GM13977 (cell line): ENCODE data around the gene WNT7A.

Source experiments
- DNase-seq: peaks from one replicate; pipeline ENCODE4 v3.0.0; 2012; ENCODE audit warnings: low spot score
- CTCF ChIP-seq: IDR thresholded peaks from 2 replicates; pipeline ENCODE4 v1.5.1; 2012; ENCODE audit warnings: mild to moderate bottlenecking, control low read depth; ENCODE audit not compliant: insufficient read depth; ENCODE audit errors: extremely low read depth, missing control alignments
- in situ Hi-C: fragments of 300-500 bp; cut with MboI; formaldehyde crosslinking; loops from one replicate; pipeline ENCODE4 v1.12.0; 2022; ENCODE audit warnings: low sequenced_read_pairs, low pct_unique_long_range_greater_than_20kb, mixed read lengths, inconsistent platforms; ENCODE audit not compliant: unreplicated experiment

WNT7A gene

GRCh38 chr3:13871791-13872190, 8.1 kb downstream of the WNT7A start:
- in situ Hi-C loops: no loop called here
- no peak for TF ChIP-seq CTCF
- no peak for DNase-seq

GRCh38 chr3:13870902-13871301, 9.0 kb downstream of the WNT7A start:
- TF ChIP-seq CTCF: no peak
- no peak for DNase-seq
- in situ Hi-C loops: no loop called here

DNA sequence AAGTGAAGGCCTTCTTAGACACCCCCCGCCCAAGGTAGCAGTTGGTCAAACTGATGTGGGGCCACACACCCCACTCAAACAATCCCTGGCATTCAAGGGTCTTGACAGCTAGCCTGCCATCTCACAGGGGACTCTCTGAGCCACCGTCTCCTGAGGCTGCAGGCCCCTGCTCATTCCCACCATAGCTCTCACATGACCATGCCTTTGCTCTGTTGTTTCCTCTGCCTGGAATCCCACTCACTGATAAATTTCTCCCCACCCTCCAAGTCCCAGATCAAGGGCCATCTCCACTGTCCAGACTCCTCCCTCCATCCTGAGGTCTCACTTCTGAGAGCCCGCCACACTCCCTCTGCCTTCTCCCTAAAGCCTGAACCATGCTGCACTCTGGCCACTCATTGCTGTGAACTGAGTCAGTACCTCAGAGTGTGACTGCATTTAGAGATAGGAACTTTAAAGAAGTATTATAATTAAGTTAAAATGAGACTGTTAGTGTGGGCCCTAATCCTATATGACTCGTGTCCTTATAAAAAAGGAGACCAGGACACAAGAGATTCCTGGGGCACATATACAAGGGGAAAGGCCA, 10.0 kb downstream of the WNT7A start:
- no peak for TF ChIP-seq CTCF
- no peak for DNase-seq
- in situ Hi-C loops: no loop called here

- no peak for DNase-seq
- in situ Hi-C loops: no loop called here
- TF ChIP-seq CTCF: no peak
These were observed 10.8 kb downstream of the WNT7A start for GRCh38 chr3:13868844-13869724.

- TF ChIP-seq CTCF: no peak
- in situ Hi-C loops: no loop called here
- DNase-seq: no peak
These were observed 12.1 kb downstream of the WNT7A start for GRCh38 chr3:13867732-13868131.

DNA sequence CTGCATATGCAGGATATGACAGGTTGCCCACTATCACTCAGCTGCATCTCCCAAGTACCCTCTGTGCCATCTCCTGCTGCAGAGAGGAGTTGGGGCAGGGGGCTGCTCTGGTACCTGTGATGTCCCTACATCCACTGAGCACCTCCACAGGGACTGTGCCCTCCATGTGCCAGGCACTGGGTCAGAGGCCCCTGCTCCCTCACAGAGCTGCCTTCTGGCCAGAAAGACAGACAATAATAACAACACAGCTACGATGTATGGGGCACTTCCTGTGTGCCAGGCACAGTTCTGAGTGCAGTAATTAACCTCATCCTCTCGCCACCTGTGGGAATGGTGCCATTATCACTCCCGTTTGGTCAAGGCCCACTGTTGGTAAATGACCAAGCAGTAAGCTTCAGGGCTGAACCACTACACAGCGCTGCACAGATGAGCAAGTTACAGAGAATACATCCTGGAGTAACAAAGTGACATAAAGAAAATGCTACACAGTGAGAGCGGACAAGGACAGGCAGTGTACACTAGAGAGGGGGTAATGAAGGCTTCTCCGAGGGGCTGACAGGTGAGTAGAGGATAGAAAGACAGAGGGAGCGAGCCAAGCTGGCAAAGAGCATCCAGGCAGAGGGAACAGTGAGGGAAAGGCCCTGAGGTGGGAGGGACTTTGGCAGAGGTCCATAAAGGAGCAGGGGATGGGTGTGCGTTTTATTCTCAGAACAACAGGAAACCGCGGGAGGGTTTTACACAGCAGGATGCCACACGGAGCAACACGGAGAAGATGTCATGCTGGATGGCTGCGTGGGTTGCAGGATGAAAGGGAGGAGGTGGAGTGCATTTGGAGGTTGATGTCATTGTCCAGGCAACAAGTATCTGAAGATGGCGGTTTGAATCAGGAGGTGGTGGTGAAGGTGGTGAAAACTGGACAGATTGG, 13.6 kb downstream of the WNT7A start:
- in situ Hi-C loops: no loop called here
- TF ChIP-seq CTCF: no peak
- no peak for DNase-seq
